CD14-positive monocyte (primary cell): ENCODE data around the gene GPS1. TPM values are rescaled to one million over a fixed set of nuclear protein-coding genes. Genes with fewer than 3 reads are reported as not detected.

Experiments used
- DNase-seq, 3 donors: peaks; one replicate each; pipeline ENCODE4 v3.0.0-alpha.2; 2011 to 2022
- H2AFZ ChIP-seq: 2 replicates; pipeline ENCODE4 v1.6.0; 2012; ENCODE audit warnings: mild to moderate bottlenecking, low read depth, low read length, inconsistent platforms; ENCODE audit not compliant: insufficient read depth, poor library complexity, severe bottlenecking
- H3K27ac ChIP-seq, 2 donors: 1 replicate in 1 of 2; 2 replicates in 1 of 2; pipeline ENCODE4 v1.5.1; 2012 to 2013; ENCODE audit warnings: low read length in 2 of 2, control low read depth in 1 of 2, inconsistent platforms in 1 of 2, low read depth in 1 of 2, mild to moderate bottlenecking in 1 of 2
- H3K27me3 ChIP-seq, 2 donors: one replicate each; pipeline versions ENCODE4 v1.6.0 to v1.6.1; 2011 to 2013; ENCODE audit warnings: low read length in 2 of 2; ENCODE audit not compliant: control insufficient read depth in 2 of 2, insufficient read depth in 2 of 2
- H3K36me3 ChIP-seq, 2 donors: replicated peaks in 1 of 2; 1 replicate in 1 of 2; 2 replicates in 1 of 2; pipeline versions ENCODE4 v1.5.1 to v1.6.1; 2012 to 2013; ENCODE audit warnings: low read length in 2 of 2, control low read depth in 1 of 2, inconsistent platforms in 1 of 2, mild to moderate bottlenecking in 1 of 2; ENCODE audit not compliant: insufficient read depth in 2 of 2, control insufficient read depth in 1 of 2
- H3K4me1 ChIP-seq, 2 donors: 1 replicate in 1 of 2; 2 replicates in 1 of 2; pipeline versions ENCODE4 v1.5.1 to v1.6.1; 2012 to 2013; ENCODE audit warnings: low read length in 2 of 2, control low read depth in 1 of 2, inconsistent platforms in 1 of 2, mild to moderate bottlenecking in 1 of 2, moderate library complexity in 1 of 2; ENCODE audit not compliant: insufficient read depth in 2 of 2, control insufficient read depth in 1 of 2
- H3K4me2 ChIP-seq: replicated peaks from 2 replicates; pipeline ENCODE3; 2012; ENCODE audit warnings: low read length, moderate library complexity, mild to moderate bottlenecking; ENCODE audit not compliant: poor library complexity, severe bottlenecking; ENCODE audit errors: extremely low read depth
- H3K4me3 ChIP-seq, 3 experiments: fragments of 200-600 bp in 1 of 3; sonication (generic) in 1 of 3; replicated peaks in 1 of 3; 1 replicate in 2 of 3; 2 replicates in 1 of 3; pipeline ENCODE4 v1.5.1; 2011 to 2013; ENCODE audit warnings: low read length in 3 of 3, mild to moderate bottlenecking in 3 of 3, control low read depth in 2 of 3, low read depth in 2 of 3, inconsistent platforms in 1 of 3, moderate library complexity in 1 of 3
- H3K79me2 ChIP-seq: 2 replicates; pipeline ENCODE4 v1.6.0; 2012; ENCODE audit warnings: mild to moderate bottlenecking, control low read depth, inconsistent platforms, low read length, moderate library complexity; ENCODE audit not compliant: insufficient read depth
- H3K9ac ChIP-seq: 2 replicates; pipeline ENCODE4 v1.6.0; 2017; ENCODE audit warnings: low read length, mild to moderate bottlenecking; ENCODE audit not compliant: insufficient read depth, poor library complexity, severe bottlenecking
- H3K9me3 ChIP-seq, 2 donors: replicated peaks in 1 of 2; 1 replicate in 1 of 2; 2 replicates in 1 of 2; pipeline versions ENCODE4 v1.5.1 to v1.6.1; 2012 to 2013; ENCODE audit warnings: low read length in 2 of 2, control low read depth in 1 of 2; ENCODE audit not compliant: control insufficient read depth in 1 of 2, insufficient read depth in 1 of 2
- H4K20me1 ChIP-seq: 2 replicates; pipeline ENCODE4 v1.6.0; 2012; ENCODE audit warnings: mild to moderate bottlenecking, low read length, control low read depth, moderate library complexity; ENCODE audit not compliant: insufficient read depth
- H3K27ac Mint-ChIP-seq, 7 donors: one replicate each; pipeline ENCODE4 v1.8.0; 2020; ENCODE audit warnings: mild to moderate bottlenecking in 7 of 7, mixed read lengths in 7 of 7, moderate library complexity in 6 of 7, inconsistent platforms in 2 of 7
- H3K27me3 Mint-ChIP-seq, 3 donors: one replicate each; pipeline ENCODE4 v1.8.0; 2021 to 2022; ENCODE audit warnings: low read depth in 3 of 3, mild to moderate bottlenecking in 3 of 3, mixed read lengths in 3 of 3, moderate library complexity in 3 of 3, inconsistent platforms in 1 of 3
- H3K36me3 Mint-ChIP-seq, 2 donors: one replicate each; pipeline ENCODE4 v1.8.0; 2020; ENCODE audit warnings: mixed read lengths in 2 of 2, inconsistent platforms in 1 of 2, mild to moderate bottlenecking in 1 of 2
- H3K4me1 Mint-ChIP-seq: one replicate; pipeline ENCODE4 v1.8.0; 2020; ENCODE audit warnings: mild to moderate bottlenecking, mixed read lengths
- H3K4me3 Mint-ChIP-seq, 2 donors: one replicate each; pipeline ENCODE4 v1.8.0; 2020; ENCODE audit warnings: mild to moderate bottlenecking in 2 of 2, mixed read lengths in 2 of 2, moderate library complexity in 1 of 2
- H3K9me3 Mint-ChIP-seq, 7 donors: one replicate each; pipeline ENCODE4 v1.8.0; 2020 to 2022; ENCODE audit warnings: mixed read lengths in 7 of 7, mild to moderate bottlenecking in 6 of 7, moderate library complexity in 6 of 7, inconsistent platforms in 2 of 7
- WGBS: methylation state at CpG from one replicate; pipeline ENCODE4 v1.1.5; 2013; ENCODE audit warnings: missing lambda C conversion rate; ENCODE audit not compliant: insufficient coverage; 5-methylcytosine and 5-hydroxymethylcytosine counted together
- intact Hi-C, 2 donors: fragments of 100-400 bp; cut with micrococcal nuclease; formaldehyde crosslinking; loops; one replicate each; pipeline versions ENCODE4 v1.15.0 to v1.15.1; 2023
- polyA plus RNA-seq, 3 donors: library from polyadenylated mRNA; depleted of rRNA in 1 of 3; unstranded in 2 of 3; stranded (reverse) in 1 of 3; fragments of 300-500 nt in 2 of 3; fragments of >200 nt in 1 of 3; fragmentation: Illumina TruSeq in 2 of 3; gene quantifications; 1 replicate in 2 of 3; 2 replicates in 1 of 3; pipeline ENCODE4 v1.2.3, GENCODE V29; 2012 to 2021
- TF ChIP-seq, protein P1 (sequence below): fragments of 200-600 bp; IDR thresholded peaks from one replicate; pipeline ENCODE4 v1.8.0; 2022; ENCODE audit warnings: antibody characterized with exemption, mild to moderate bottlenecking

Gene GPS1
- polyA plus RNA-seq, 3 donors: 101 to 130 (median 110) TPM

DNA sequence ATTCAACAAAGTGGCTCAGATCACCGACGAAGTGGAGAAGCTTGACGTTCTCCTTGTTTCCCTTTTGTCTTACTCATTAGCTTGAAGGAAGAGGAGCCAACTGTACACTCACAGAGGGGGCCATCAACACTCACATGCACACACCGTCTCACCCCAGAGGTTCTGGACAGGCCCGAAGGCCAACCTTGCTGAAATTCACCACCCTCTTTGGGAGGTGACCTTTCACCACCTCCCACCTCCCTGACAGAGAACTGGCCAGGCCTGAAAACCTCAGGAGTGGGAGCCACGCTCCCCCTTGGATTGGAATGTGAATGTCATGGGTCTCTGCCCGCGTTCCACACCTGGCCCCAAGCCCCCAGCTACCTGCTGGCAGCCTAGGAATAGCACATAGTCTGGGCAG is 16.2 kb upstream of the GPS1 start:
- H3K4me2 ChIP-seq: no peak overlapping the region
- TF ChIP-seq, protein P1, sequence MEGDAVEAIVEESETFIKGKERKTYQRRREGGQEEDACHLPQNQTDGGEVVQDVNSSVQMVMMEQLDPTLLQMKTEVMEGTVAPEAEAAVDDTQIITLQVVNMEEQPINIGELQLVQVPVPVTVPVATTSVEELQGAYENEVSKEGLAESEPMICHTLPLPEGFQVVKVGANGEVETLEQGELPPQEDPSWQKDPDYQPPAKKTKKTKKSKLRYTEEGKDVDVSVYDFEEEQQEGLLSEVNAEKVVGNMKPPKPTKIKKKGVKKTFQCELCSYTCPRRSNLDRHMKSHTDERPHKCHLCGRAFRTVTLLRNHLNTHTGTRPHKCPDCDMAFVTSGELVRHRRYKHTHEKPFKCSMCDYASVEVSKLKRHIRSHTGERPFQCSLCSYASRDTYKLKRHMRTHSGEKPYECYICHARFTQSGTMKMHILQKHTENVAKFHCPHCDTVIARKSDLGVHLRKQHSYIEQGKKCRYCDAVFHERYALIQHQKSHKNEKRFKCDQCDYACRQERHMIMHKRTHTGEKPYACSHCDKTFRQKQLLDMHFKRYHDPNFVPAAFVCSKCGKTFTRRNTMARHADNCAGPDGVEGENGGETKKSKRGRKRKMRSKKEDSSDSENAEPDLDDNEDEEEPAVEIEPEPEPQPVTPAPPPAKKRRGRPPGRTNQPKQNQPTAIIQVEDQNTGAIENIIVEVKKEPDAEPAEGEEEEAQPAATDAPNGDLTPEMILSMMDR: no peak
- H3K27ac Mint-ChIP-seq: no peak overlapping the region
- H3K27me3 Mint-ChIP-seq: peaks cover 10 to 22% (median 13%) of the 10 kb centered on the region in 3 donors
- peaks cover 3% of the 10 kb centered on the region for H3K79me2 ChIP-seq
- H3K27ac ChIP-seq: no peak overlapping the region
- no peak for DNase-seq
- intact Hi-C loops: loop anchor here (5.0 to 10.0 kb wide), 4 partner anchors 59 to 419 kb away; partner anchors contain the start of genes CYBC1 (in 1 of the 2), FASN (in 1 of the 2), NARF (in 1 of the 2) and SLC25A10 (in 1 of the 2)
- peaks cover 29% of the 10 kb centered on the region for H3K4me1 Mint-ChIP-seq
- no peak overlapping the region for H3K4me3 ChIP-seq
- H3K9me3 Mint-ChIP-seq: peaks cover 0 to 5% (median 0%) of the 10 kb centered on the region in 7 donors
- no peak overlapping the region for H3K9ac ChIP-seq
- peak overlapping the region in 1 of 2 donors; percentile 31 for H3K4me3 Mint-ChIP-seq
- peaks cover 11 to 19% of the 10 kb centered on the region in 2 donors for H3K36me3 Mint-ChIP-seq
- H3K4me1 ChIP-seq: peaks cover 36 to 51% of the 10 kb centered on the region in 2 donors
- 100% methylated on average over 4 of the region's 8 CpGs for WGBS
- H3K9me3 ChIP-seq: no peaks in the 10 kb centered on the region
- peaks cover 0 to 7% of the 10 kb centered on the region in 2 donors for H3K36me3 ChIP-seq
- H4K20me1 ChIP-seq: peaks cover 11% of the 10 kb centered on the region
- H3K27me3 ChIP-seq: peaks cover 6 to 10% of the 10 kb centered on the region in 2 donors
- H2AFZ ChIP-seq: no peak overlapping the region

DNA sequence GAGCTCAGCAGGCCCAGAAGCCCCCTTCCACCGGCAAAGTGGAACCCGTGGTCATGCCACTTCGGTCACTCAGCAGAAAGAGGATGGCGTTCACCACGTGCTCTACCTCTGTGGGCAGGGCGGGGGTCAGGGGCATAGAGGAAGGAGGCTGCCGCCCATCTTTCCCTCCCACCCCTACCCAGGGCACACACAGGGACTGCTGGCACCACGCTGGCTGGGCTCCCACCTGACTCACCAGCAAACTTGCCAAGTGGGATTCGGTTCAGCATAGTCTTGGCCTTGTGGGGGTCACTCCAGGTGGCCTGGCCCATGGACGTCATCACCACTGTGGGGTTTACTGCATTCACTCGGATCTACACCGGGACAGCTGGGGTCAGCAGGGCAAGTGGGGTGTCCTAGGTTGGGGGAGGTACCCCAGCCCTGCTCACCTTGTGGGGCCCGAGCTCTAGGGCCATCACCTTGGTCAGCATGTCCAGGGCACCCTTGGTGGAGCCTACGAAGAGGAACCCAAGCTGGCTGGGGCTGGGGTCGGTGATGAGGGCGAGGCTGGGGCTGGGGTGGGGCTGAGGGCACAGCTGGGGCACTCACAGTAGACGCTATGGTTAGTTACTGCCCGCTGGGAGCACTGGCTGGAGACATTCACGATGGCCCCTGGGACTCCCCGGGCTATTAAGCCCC is 15.6 kb upstream of the GPS1 start:
- Histone ChIP-seq H4K20me1 (peaks cover 11% of the 10 kb centered on the region), H3K36me3 (peaks cover 0 to 7% of the 10 kb centered on the region in 2 donors), H2AFZ (no peak overlapping the region), H3K9me3 (no peaks in the 10 kb centered on the region), H3K4me2 (peak overlapping the region; percentile 100), H3K27me3 (peaks cover 6 to 10% of the 10 kb centered on the region in 2 donors), H3K9ac (peak overlapping the region; percentile 75), H3K4me1 (peaks cover 32 to 45% of the 10 kb centered on the region in 2 donors), H3K27ac (no peak overlapping the region), H3K4me3 (peak overlapping the region in 1 of 3 experiments; percentile 89), H3K79me2 (peaks cover 3% of the 10 kb centered on the region)
- WGBS: 92% methylated on average over 16 of the region's 20 CpGs
- peak overlapping the region in 1 of 7 donors; percentile 64 for H3K27ac Mint-ChIP-seq
- TF ChIP-seq, protein P1: no peak
- peaks cover 11 to 19% of the 10 kb centered on the region in 2 donors for H3K36me3 Mint-ChIP-seq
- peaks cover 0 to 5% (median 0%) of the 10 kb centered on the region in 7 donors for H3K9me3 Mint-ChIP-seq
- intact Hi-C loops: loop anchor here (5.0 to 10.0 kb wide), 4 partner anchors 59 to 419 kb away; partner anchors contain the start of genes CYBC1 (in 1 of the 2), FASN (in 1 of the 2), NARF (in 1 of the 2) and SLC25A10 (in 1 of the 2)
- H3K27me3 Mint-ChIP-seq: peaks cover 11 to 17% (median 12%) of the 10 kb centered on the region in 3 donors
- H3K4me3 Mint-ChIP-seq: peak overlapping the region; percentile 80 to 82
- DNase-seq: no peak
- H3K4me1 Mint-ChIP-seq: peaks cover 29% of the 10 kb centered on the region
